Liver (tissue), 9 donors: Measurements from ENCODE around the gene RGS12. TPM values are rescaled to one million over a fixed set of nuclear protein-coding genes. Genes with fewer than 3 reads are reported as not detected.

Experiments used
- DNase-seq: peaks from one replicate; pipeline ENCODE4 v3.0.0-alpha.2; 2017; ENCODE audit warnings: low spot score
- H3K27ac ChIP-seq, 2 donors: one replicate each; pipeline ENCODE4 v1.7.0; 2013; ENCODE audit warnings: inconsistent platforms in 2 of 2, low read length in 2 of 2, control low read depth in 1 of 2, low read depth in 1 of 2, mild to moderate bottlenecking in 1 of 2
- H3K27me3 ChIP-seq, 4 donors: one replicate each; pipeline versions ENCODE4 v1.6.1 to v1.7.0; 2013; ENCODE audit warnings: low read length in 3 of 4, inconsistent platforms in 1 of 4, mild to moderate bottlenecking in 1 of 4, moderate library complexity in 1 of 4; ENCODE audit not compliant: control insufficient read depth in 4 of 4, insufficient read depth in 4 of 4
- H3K36me3 ChIP-seq, 4 donors: one replicate each; pipeline versions ENCODE4 v1.6.1 to v1.7.0; 2013; ENCODE audit warnings: low read length in 3 of 4, mild to moderate bottlenecking in 3 of 4, low read depth in 1 of 4, moderate library complexity in 1 of 4; ENCODE audit not compliant: control insufficient read depth in 4 of 4, insufficient read depth in 3 of 4
- H3K4me1 ChIP-seq, 4 donors: one replicate each; pipeline versions ENCODE4 v1.6.1 to v1.7.0; 2013; ENCODE audit warnings: low read length in 3 of 4, mild to moderate bottlenecking in 3 of 4, moderate library complexity in 1 of 4; ENCODE audit not compliant: control insufficient read depth in 4 of 4, insufficient read depth in 4 of 4
- H3K4me3 ChIP-seq, 3 donors: one replicate each; pipeline versions ENCODE4 v1.6.1 to v1.7.0; 2013; ENCODE audit warnings: low read length in 3 of 3, control low read depth in 1 of 3, low read depth in 1 of 3, mild to moderate bottlenecking in 1 of 3
- H3K9ac ChIP-seq, 2 donors: one replicate each; pipeline ENCODE4 v1.7.0; 2013; ENCODE audit warnings: low read length in 2 of 2, mild to moderate bottlenecking in 2 of 2, moderate library complexity in 2 of 2, control low read depth in 1 of 2, low read depth in 1 of 2
- H3K9me3 ChIP-seq, 4 donors: one replicate each; pipeline versions ENCODE4 v1.6.1 to v1.7.0; 2013; ENCODE audit warnings: low read length in 3 of 4; ENCODE audit not compliant: control insufficient read depth in 4 of 4
- EGR1 ChIP-seq, 2 donors: IDR thresholded peaks; 2 replicates each; pipeline ENCODE4 v1.6.1; 2016 to 2018; ENCODE audit warnings: antibody characterized with exemption in 2 of 2, low read depth in 2 of 2
- FOXA1 ChIP-seq: IDR thresholded peaks from 2 replicates; pipeline ENCODE4 v1.6.1; 2016; ENCODE audit warnings: antibody characterized with exemption
- FOXA2 ChIP-seq: IDR thresholded peaks from 2 replicates; pipeline ENCODE4 v1.6.1; 2016; ENCODE audit warnings: antibody characterized with exemption
- GABPA ChIP-seq, 2 donors: IDR thresholded peaks in 1 of 2; conservative IDR thresholded peaks in 1 of 2; 2 replicates each; pipeline ENCODE4 v1.6.1; 2016; ENCODE audit warnings: antibody characterized with exemption in 2 of 2, mild to moderate bottlenecking in 1 of 2, moderate library complexity in 1 of 2
- HNF4A ChIP-seq, 2 donors: conservative IDR thresholded peaks; 2 replicates each; pipeline ENCODE4 v1.6.1; 2016; ENCODE audit warnings: antibody characterized with exemption in 2 of 2, mild to moderate bottlenecking in 2 of 2
- HNF4G ChIP-seq: IDR thresholded peaks from 2 replicates; pipeline ENCODE4 v1.6.1; 2016; ENCODE audit warnings: antibody characterized with exemption
- JUND ChIP-seq, 2 donors: IDR thresholded peaks; 2 replicates each; pipeline ENCODE4 v1.6.1; 2016; ENCODE audit warnings: antibody characterized with exemption in 2 of 2
- NR2F2 ChIP-seq: IDR thresholded peaks from 2 replicates; pipeline ENCODE4 v1.6.1; 2016; ENCODE audit warnings: antibody characterized with exemption
- RAD21 ChIP-seq, 2 donors: IDR thresholded peaks; 2 replicates each; pipeline ENCODE4 v1.6.1; 2016; ENCODE audit warnings: antibody characterized with exemption in 2 of 2, mild to moderate bottlenecking in 2 of 2
- REST ChIP-seq: IDR thresholded peaks from 2 replicates; pipeline ENCODE4 v1.6.1; 2016; ENCODE audit warnings: antibody characterized with exemption, mild to moderate bottlenecking
- RXRA ChIP-seq, 2 donors: IDR thresholded peaks; 2 replicates each; pipeline ENCODE4 v1.6.1; 2017 to 2018; ENCODE audit warnings: antibody characterized with exemption in 2 of 2, mild to moderate bottlenecking in 1 of 2
- SP1 ChIP-seq: IDR thresholded peaks from 2 replicates; pipeline ENCODE4 v1.6.1; 2018; ENCODE audit warnings: antibody characterized with exemption, mild to moderate bottlenecking
- TAF1 ChIP-seq: conservative IDR thresholded peaks from 2 replicates; pipeline ENCODE4 v1.6.1; 2016; ENCODE audit warnings: antibody characterized with exemption, mild to moderate bottlenecking
- YY1 ChIP-seq: IDR thresholded peaks from 2 replicates; pipeline ENCODE4 v1.6.1; 2016; ENCODE audit warnings: antibody characterized with exemption, mild to moderate bottlenecking
- WGBS: extraction: QIAGEN DNeasy Blood & Tissue Kit; methylation state at CpG from one replicate; pipeline ENCODE4 v1.1.7; 2013; 5-methylcytosine and 5-hydroxymethylcytosine counted together
- polyA plus RNA-seq, 2 donors: library from polyadenylated mRNA; stranded (reverse) in 1 of 2; unstranded in 1 of 2; fragments of 200-250 nt in 1 of 2; fragments of >200 nt in 1 of 2; fragmentation: Nextera tagmentation in 1 of 2; extraction: Ambion mirVana in 1 of 2; gene quantifications; one replicate each; pipeline versions ENCODE4 v1.2.1 to v1.2.3, GENCODE V29; 2013 to 2015
- total RNA-seq, 2 donors: library from RNA; depleted of rRNA; stranded (reverse); fragments of >200 nt; gene quantifications; one replicate each; pipeline ENCODE4 v1.2.3, GENCODE V29; 2014
- TF ChIP-seq, protein P1 (sequence below): fragments of 150-350 bp; IDR thresholded peaks from 2 replicates; pipeline ENCODE4 v1.5.1; 2017; ENCODE audit warnings: improper control_type of control experiment, low read depth, low read length; ENCODE audit not compliant: missing input control
- TF ChIP-seq, protein P2 (sequence below): IDR thresholded peaks from 2 replicates; pipeline ENCODE4 v1.6.1; 2016; ENCODE audit warnings: antibody characterized with exemption
- TF ChIP-seq, protein P3 (sequence below): IDR thresholded peaks from 2 replicates; pipeline ENCODE4 v1.6.1; 2016; ENCODE audit warnings: antibody characterized with exemption
- TF ChIP-seq, protein P4 (sequence below): IDR thresholded peaks from 2 replicates; pipeline ENCODE4 v1.6.1; 2016; ENCODE audit warnings: antibody characterized with exemption
- donor health status: healthy.
- donor health status: healthy.
- donor health status: healthy.
- donor health status: healthy.
- donor health status: healthy.

Gene RGS12
- total and polyA plus RNA-seq, 4 donors: 6.4 to 23.2 (median 11.5) TPM

DNA sequence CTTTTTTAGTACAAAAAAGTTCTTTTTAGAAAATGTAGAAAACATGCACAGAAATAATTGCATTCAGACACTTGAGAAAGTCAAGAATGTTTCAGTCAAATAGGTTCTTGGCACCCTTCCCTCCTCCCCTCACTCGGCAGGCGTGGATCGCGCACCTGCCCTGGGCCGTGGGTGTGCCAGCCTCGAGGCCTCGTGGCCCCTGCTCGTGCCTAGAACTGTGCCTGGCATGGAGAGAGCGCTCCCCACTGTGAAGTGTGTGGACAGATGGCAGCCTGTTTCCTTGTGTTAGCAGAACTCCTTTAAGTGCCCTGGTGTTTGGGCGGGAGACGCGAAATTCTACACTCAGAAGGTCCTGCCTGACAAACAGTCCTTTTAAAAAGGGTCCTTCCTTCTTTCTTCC, 14.7 kb downstream of the RGS12 start:
- Histone ChIP-seq H3K36me3 (no peaks in the 10 kb centered on the region), H3K4me3 (no peak overlapping the region), H3K27ac (no peak overlapping the region), H3K27me3 (no peaks in the 10 kb centered on the region), H3K9ac (no peak overlapping the region), H3K9me3 (no peaks in the 10 kb centered on the region), H3K4me1 (no peaks in the 10 kb centered on the region)
- no peak for DNase-seq
- no peak for TF ChIP-seq FOXA1
- no peak for TF ChIP-seq SP1
- 95% methylated on average over 12 of the region's 12 CpGs for WGBS

DNA sequence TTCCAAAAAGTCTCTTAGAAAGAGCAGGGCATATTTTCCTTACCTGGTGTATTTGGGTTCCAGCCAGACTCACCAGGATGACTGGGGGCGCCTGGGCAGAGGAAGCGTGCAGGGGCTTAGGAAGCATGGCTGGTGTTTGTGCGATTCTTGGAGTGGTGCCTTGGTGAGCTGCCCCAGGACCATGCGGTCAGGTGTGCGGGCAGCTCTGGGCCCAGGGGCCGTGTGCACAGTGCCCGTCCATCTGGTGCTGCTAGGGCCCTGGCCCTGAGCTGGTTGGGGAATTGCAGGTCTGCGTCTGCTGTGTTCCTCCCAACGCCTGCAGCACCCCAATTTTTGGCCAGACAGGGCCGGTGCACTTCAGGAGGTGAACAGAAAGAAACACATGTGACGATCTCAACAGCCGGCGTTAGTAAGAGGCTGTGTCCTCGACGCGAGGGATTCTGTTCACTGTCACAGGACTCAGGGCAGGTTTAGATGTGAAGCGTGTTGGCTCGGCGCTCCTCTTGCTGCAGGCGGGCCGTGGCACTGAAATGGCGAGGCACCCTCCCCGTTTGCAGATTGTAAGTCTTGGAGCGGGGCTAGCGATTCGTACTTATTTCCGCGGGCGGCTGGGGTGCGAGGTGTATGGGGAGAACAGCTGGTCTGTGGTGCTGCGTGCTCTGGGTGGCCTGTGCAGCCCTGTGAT, 15.2 kb downstream of the RGS12 start:
- Histone ChIP-seq H3K9ac (no peak overlapping the region), H3K9me3 (no peaks in the 10 kb centered on the region), H3K4me1 (no peaks in the 10 kb centered on the region), H3K36me3 (no peaks in the 10 kb centered on the region), H3K4me3 (no peak overlapping the region), H3K27ac (no peak overlapping the region), H3K27me3 (no peaks in the 10 kb centered on the region)
- TF ChIP-seq, protein P1, sequence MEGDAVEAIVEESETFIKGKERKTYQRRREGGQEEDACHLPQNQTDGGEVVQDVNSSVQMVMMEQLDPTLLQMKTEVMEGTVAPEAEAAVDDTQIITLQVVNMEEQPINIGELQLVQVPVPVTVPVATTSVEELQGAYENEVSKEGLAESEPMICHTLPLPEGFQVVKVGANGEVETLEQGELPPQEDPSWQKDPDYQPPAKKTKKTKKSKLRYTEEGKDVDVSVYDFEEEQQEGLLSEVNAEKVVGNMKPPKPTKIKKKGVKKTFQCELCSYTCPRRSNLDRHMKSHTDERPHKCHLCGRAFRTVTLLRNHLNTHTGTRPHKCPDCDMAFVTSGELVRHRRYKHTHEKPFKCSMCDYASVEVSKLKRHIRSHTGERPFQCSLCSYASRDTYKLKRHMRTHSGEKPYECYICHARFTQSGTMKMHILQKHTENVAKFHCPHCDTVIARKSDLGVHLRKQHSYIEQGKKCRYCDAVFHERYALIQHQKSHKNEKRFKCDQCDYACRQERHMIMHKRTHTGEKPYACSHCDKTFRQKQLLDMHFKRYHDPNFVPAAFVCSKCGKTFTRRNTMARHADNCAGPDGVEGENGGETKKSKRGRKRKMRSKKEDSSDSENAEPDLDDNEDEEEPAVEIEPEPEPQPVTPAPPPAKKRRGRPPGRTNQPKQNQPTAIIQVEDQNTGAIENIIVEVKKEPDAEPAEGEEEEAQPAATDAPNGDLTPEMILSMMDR: no peak
- TF ChIP-seq HNF4A (conservative IDR thresholded peaks at IDR 0.05) (no peak), FOXA1 (no peak)
- 96% methylated on average over 31 of the region's 31 CpGs for WGBS
- DNase-seq: no peak

DNA sequence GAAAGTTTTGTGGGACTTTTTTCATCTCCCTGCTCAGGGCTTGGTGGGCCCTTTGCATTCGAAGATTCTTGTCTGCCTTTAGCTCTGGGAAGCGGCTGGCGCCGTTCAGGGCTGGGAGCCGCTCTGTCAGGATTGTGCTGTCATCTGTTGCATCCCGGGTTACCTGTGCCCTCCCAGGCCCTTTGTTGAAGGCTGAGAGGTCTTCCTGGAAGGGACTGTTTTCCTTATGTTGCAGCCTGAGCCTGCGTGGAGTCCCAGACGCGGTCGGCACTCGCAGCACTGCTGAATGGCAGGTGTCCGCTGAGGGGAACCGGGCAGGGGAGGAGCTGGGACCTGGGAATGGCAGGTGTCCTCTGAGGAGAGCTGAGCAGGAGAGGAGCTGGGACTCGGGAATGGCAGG, 15.9 kb downstream of the RGS12 start:
- Histone ChIP-seq H3K36me3 (no peaks in the 10 kb centered on the region), H3K4me3 (no peak overlapping the region), H3K9ac (no peak overlapping the region), H3K4me1 (no peaks in the 10 kb centered on the region), H3K9me3 (no peaks in the 10 kb centered on the region), H3K27ac (no peak overlapping the region), H3K27me3 (no peaks in the 10 kb centered on the region)
- WGBS: 82% methylated on average over 14 of the region's 14 CpGs
- no peak for DNase-seq
- TF ChIP-seq REST (no peak), FOXA1 (no peak), HNF4G (no peak), YY1 (no peak), NR2F2 (no peak), SP1 (no peak), GABPA (IDR thresholded peaks at IDR 0.05 in 1 of 2, conservative IDR thresholded peaks at IDR 0.05 in 1 of 2) (no peak), HNF4A (conservative IDR thresholded peaks at IDR 0.05) (no peak), JUND (IDR thresholded peaks at IDR 0.05) (no peak), FOXA2 (no peak), RAD21 (IDR thresholded peaks at IDR 0.05) (no peak), EGR1 (IDR thresholded peaks at IDR 0.05; ENCODE audit: low read depth in 2 of 2) (no peak), TAF1 (no peak), RXRA (IDR thresholded peaks at IDR 0.05) (no peak)
- TF ChIP-seq, protein P1: no peak
- TF ChIP-seq, protein P2, sequence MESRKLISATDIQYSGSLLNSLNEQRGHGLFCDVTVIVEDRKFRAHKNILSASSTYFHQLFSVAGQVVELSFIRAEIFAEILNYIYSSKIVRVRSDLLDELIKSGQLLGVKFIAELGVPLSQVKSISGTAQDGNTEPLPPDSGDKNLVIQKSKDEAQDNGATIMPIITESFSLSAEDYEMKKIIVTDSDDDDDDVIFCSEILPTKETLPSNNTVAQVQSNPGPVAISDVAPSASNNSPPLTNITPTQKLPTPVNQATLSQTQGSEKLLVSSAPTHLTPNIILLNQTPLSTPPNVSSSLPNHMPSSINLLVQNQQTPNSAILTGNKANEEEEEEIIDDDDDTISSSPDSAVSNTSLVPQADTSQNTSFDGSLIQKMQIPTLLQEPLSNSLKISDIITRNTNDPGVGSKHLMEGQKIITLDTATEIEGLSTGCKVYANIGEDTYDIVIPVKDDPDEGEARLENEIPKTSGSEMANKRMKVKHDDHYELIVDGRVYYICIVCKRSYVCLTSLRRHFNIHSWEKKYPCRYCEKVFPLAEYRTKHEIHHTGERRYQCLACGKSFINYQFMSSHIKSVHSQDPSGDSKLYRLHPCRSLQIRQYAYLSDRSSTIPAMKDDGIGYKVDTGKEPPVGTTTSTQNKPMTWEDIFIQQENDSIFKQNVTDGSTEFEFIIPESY: no peak
- TF ChIP-seq, protein P3, sequence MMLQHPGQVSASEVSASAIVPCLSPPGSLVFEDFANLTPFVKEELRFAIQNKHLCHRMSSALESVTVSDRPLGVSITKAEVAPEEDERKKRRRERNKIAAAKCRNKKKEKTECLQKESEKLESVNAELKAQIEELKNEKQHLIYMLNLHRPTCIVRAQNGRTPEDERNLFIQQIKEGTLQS: no peak
- TF ChIP-seq, protein P4, sequence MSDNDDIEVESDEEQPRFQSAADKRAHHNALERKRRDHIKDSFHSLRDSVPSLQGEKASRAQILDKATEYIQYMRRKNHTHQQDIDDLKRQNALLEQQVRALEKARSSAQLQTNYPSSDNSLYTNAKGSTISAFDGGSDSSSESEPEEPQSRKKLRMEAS: no peak
